ENCODE results near the gene ANKRD33. TPM values are rescaled to one million over a fixed set of nuclear protein-coding genes. Genes with fewer than 3 reads are reported as not detected.

ANKRD33 gene
- total RNA-seq, 2 experiments from 2014 or later: not detected

- H3K9me3 Mint-ChIP-seq: no peaks in the 10 kb centered on the region
- no peak overlapping the region for H3K27ac Mint-ChIP-seq
- no peak overlapping the region for H3K4me3 Mint-ChIP-seq
- no peak for DNase-seq
- peaks cover 16% of the 10 kb centered on the region for H3K4me1 Mint-ChIP-seq (ENCODE audit: low read depth)
- H3K27me3 Mint-ChIP-seq (ENCODE audit: low read depth): no peaks in the 10 kb centered on the region
- no peaks in the 10 kb centered on the region for H3K36me3 Mint-ChIP-seq (ENCODE audit: low read depth)
- CTCF ChIA-PET: interaction anchor here (0.6 to 4.7 kb wide), 6 partner anchors 8 to 104 kb away, joined by 3 to 25 read pairs (median 6); no protein-coding TSS in a partner anchor
- intact Hi-C loops (cut with micrococcal nuclease): no loop called here
Measured at GRCh38 chr12:51921017-51921725, 33.3 kb downstream of the ANKRD33 start.

GRCh38 chr12:51922146-51922545 is 34.2 kb downstream of the ANKRD33 start:
- no peak overlapping the region for H3K4me3 Mint-ChIP-seq
- intact Hi-C loops (cut with micrococcal nuclease): loop anchor here (2.0 kb wide), 1 partner anchor 31 kb away; no protein-coding TSS in a partner anchor
- DNase-seq: no peak
- no peaks in the 10 kb centered on the region for H3K9me3 Mint-ChIP-seq
- no peak overlapping the region for H3K27ac Mint-ChIP-seq
- H3K36me3 Mint-ChIP-seq (ENCODE audit: low read depth): no peaks in the 10 kb centered on the region
- CTCF ChIA-PET: interaction anchor here (0.5 to 4.7 kb wide), 17 partner anchors 9 to 194 kb away, joined by 3 to 25 read pairs (median 4); no protein-coding TSS in a partner anchor
- H3K4me1 Mint-ChIP-seq (ENCODE audit: low read depth): peaks cover 17% of the 10 kb centered on the region
- H3K27me3 Mint-ChIP-seq (ENCODE audit: low read depth): no peaks in the 10 kb centered on the region

- intact Hi-C loops (cut with micrococcal nuclease): loop anchor here (1.0 to 2.0 kb wide), 2 partner anchors 30 to 31 kb away; no protein-coding TSS in a partner anchor
- Mint-ChIP-seq H3K27ac (no peak overlapping the region), H3K9me3 (no peaks in the 10 kb centered on the region), H3K27me3 (ENCODE audit: low read depth) (no peaks in the 10 kb centered on the region), H3K4me3 (no peak overlapping the region), H3K36me3 (ENCODE audit: low read depth) (no peaks in the 10 kb centered on the region), H3K4me1 (ENCODE audit: low read depth) (peaks cover 17% of the 10 kb centered on the region)
- no peak for DNase-seq
- CTCF ChIA-PET: interaction anchor here (0.6 to 4.7 kb wide), 21 partner anchors 10 to 193 kb away, joined by 3 to 25 read pairs (median 4); no protein-coding TSS in a partner anchor
Measured at GRCh38 chr12:51922762-51923505, 35.0 kb downstream of the ANKRD33 start.

- peaks cover 17% of the 10 kb centered on the region for H3K4me1 Mint-ChIP-seq (ENCODE audit: low read depth)
- H3K4me3 Mint-ChIP-seq: peak overlapping the region; percentile 14
- CTCF ChIA-PET: interaction anchor here (0.6 to 4.7 kb wide), 13 partner anchors 11 to 108 kb away, joined by 3 to 25 read pairs (median 5); no protein-coding TSS in a partner anchor
- intact Hi-C loops (cut with micrococcal nuclease): loop anchor here (1.0 to 2.0 kb wide), 2 partner anchors 29 to 31 kb away; no protein-coding TSS in a partner anchor
- peak; percentile 70 for DNase-seq
- no peaks in the 10 kb centered on the region for H3K27me3 Mint-ChIP-seq (ENCODE audit: low read depth)
- H3K9me3 Mint-ChIP-seq: no peaks in the 10 kb centered on the region
- no peak overlapping the region for H3K27ac Mint-ChIP-seq
- H3K36me3 Mint-ChIP-seq (ENCODE audit: low read depth): no peaks in the 10 kb centered on the region
Measured at GRCh38 chr12:51923506-51924365, 35.8 kb downstream of the ANKRD33 start.

- Mint-ChIP-seq H3K27ac (no peak overlapping the region), H3K4me1 (ENCODE audit: low read depth) (peaks cover 17% of the 10 kb centered on the region), H3K36me3 (ENCODE audit: low read depth) (no peaks in the 10 kb centered on the region), H3K4me3 (no peak overlapping the region), H3K9me3 (no peaks in the 10 kb centered on the region), H3K27me3 (ENCODE audit: low read depth) (no peaks in the 10 kb centered on the region)
- no peak for DNase-seq
- intact Hi-C loops (cut with micrococcal nuclease): no loop called here
- CTCF ChIA-PET: interaction anchor here (0.7 to 4.7 kb wide), 7 partner anchors 10 to 132 kb away, joined by 3 to 25 read pairs (median 5); no protein-coding TSS in a partner anchor
Measured at GRCh38 chr12:51924551-51925319, 36.8 kb downstream of the ANKRD33 start.

- no peak for DNase-seq
- CTCF ChIA-PET: interaction anchor here (0.7 to 4.7 kb wide), 8 partner anchors 9 to 132 kb away, joined by 3 to 28 read pairs (median 5); no protein-coding TSS in a partner anchor
- H3K36me3 Mint-ChIP-seq (ENCODE audit: low read depth): no peaks in the 10 kb centered on the region
- peaks cover 17% of the 10 kb centered on the region for H3K4me1 Mint-ChIP-seq (ENCODE audit: low read depth)
- H3K4me3 Mint-ChIP-seq: no peak overlapping the region
- H3K27me3 Mint-ChIP-seq (ENCODE audit: low read depth): no peaks in the 10 kb centered on the region
- intact Hi-C loops (cut with micrococcal nuclease): loop anchor here (1.0 kb wide), 2 partner anchors 55 to 99 kb away; no protein-coding TSS in a partner anchor
- no peaks in the 10 kb centered on the region for H3K9me3 Mint-ChIP-seq
- no peak overlapping the region for H3K27ac Mint-ChIP-seq
Measured at GRCh38 chr12:51925346-51926063, 37.6 kb downstream of the ANKRD33 start.

- Mint-ChIP-seq H3K4me1 (ENCODE audit: low read depth) (peaks cover 17% of the 10 kb centered on the region), H3K36me3 (ENCODE audit: low read depth) (no peaks in the 10 kb centered on the region), H3K27ac (no peak overlapping the region), H3K9me3 (no peaks in the 10 kb centered on the region), H3K27me3 (ENCODE audit: low read depth) (no peaks in the 10 kb centered on the region), H3K4me3 (no peak overlapping the region)
- DNase-seq: no peak
- CTCF ChIA-PET: interaction anchor here (1.2 to 2.7 kb wide), 8 partner anchors 19 to 97 kb away, joined by 3 to 28 read pairs (median 4); partner anchors contain the start of gene ACVRL1
- intact Hi-C loops (cut with micrococcal nuclease): loop anchor here (1.0 kb wide), 2 partner anchors 54 to 98 kb away; no protein-coding TSS in a partner anchor
Measured at GRCh38 chr12:51926064-51926632, 38.2 kb downstream of the ANKRD33 start.

- H3K36me3 Mint-ChIP-seq (ENCODE audit: low read depth): no peaks in the 10 kb centered on the region
- H3K9me3 Mint-ChIP-seq: no peaks in the 10 kb centered on the region
Measured at GRCh38 chr12:51926718-51927117, 38.8 kb downstream of the ANKRD33 start.

GRCh38 chr12:51932218-51933076 is 44.5 kb downstream of the ANKRD33 start:
- no peaks in the 10 kb centered on the region for H3K4me1 Mint-ChIP-seq (ENCODE audit: low read depth)
- intact Hi-C loops (cut with micrococcal nuclease): no loop called here
- DNase-seq: no peak
- no peaks in the 10 kb centered on the region for H3K9me3 Mint-ChIP-seq
- CTCF ChIA-PET: interaction anchor here (0.5 kb wide), 1 partner anchor 45 kb away, joined by 3 read pairs; no protein-coding TSS in a partner anchor
- H3K36me3 Mint-ChIP-seq (ENCODE audit: low read depth): no peaks in the 10 kb centered on the region
- no peaks in the 10 kb centered on the region for H3K27me3 Mint-ChIP-seq (ENCODE audit: low read depth)
- no peak overlapping the region for H3K4me3 Mint-ChIP-seq
- H3K27ac Mint-ChIP-seq: no peak overlapping the region

More at GRCh38 chr12:51926718-51927117, 38.8 kb downstream of the ANKRD33 start:
- intact Hi-C loops (cut with micrococcal nuclease): loop anchor here (1.0 kb wide), 2 partner anchors 54 to 98 kb away; no protein-coding TSS in a partner anchor
- H3K27me3 Mint-ChIP-seq (ENCODE audit: low read depth): no peaks in the 10 kb centered on the region
- peak; percentile 83 for DNase-seq
- no peak overlapping the region for H3K4me3 Mint-ChIP-seq
- H3K27ac Mint-ChIP-seq: no peak overlapping the region
- H3K4me1 Mint-ChIP-seq (ENCODE audit: low read depth): peaks cover 17% of the 10 kb centered on the region
- CTCF ChIA-PET: interaction anchor here (0.9 to 2.7 kb wide), 15 partner anchors 20 to 195 kb away, joined by 3 to 28 read pairs (median 3); partner anchors contain the start of gene ACVRL1
